Measurements from ENCODE around the gene GTF2IRD1.

GRCh38 chr7:74482629-74483401, 29.1 kb downstream of the GTF2IRD1 start:
- TF ChIP-seq POLR2A (IDR thresholded peaks at IDR 0.05; ENCODE audit: low read depth, low read length) (no peak), POLR2AphosphoS5 (IDR thresholded peaks at IDR 0.05; ENCODE audit: low read depth, low read length) (no peak)
